ENCODE data around the gene SURF1.

Gene SURF1

DNA sequence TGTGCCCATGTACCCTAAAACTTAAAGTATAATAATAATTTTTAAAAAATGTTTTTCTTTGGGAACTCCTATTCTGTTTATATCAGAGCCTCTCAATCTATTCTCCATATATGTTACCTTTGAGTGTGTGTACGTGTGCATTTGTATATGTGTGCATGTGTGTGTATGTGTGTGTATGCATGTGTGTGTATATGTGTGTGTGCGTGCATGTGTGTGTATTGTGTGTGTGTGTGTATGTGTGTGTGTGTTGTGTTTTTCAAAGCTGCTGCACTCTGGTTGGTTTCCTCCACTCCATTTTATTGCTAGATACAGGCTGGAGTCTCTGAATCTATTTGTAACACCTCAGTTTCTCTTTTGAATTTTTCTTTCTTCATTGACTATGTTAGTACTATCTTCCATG is 40.3 kb downstream of the SURF1 start:
- no peak for DNase-seq

DNA sequence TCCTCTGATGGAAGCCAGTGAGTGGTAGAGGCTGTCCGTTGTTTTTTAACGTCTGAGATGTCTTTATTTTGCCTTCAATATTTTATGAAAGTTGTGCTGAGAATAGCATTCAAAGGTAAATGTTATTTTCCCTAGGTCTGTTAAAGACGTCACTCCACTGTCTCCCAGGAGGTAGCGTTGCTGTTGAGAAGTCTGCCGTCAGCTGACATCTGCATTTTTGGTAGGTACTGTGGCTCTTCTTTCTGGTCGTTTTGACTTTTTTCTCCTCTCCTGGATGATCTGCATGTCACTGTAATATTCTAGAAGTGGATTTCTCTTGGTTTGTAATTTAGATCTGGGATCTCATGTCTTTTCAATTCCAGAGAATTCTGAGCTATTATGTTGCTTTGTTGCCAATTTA is 46.7 kb downstream of the SURF1 start:
- no peak for DNase-seq

DNA sequence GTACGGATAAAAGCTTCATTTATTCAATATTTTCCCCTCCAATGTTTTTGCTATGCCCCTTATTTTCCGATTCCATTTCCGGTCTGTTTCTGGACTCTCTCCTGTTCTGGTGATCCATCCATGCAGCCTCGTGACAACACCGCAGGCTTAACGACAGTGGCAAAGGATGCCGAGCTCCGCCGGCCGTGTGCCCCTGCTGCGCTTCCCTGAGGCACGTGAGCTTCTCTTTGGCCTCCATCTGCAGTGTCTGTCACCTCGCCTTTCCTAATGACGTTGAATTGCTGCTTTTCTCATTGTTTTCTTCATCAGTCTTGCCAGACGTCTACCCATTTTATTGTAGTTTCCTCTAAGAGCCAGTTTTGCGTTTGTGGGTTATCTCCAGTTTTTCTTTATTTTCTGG is 49.0 kb downstream of the SURF1 start:
- no peak for DNase-seq

DNA sequence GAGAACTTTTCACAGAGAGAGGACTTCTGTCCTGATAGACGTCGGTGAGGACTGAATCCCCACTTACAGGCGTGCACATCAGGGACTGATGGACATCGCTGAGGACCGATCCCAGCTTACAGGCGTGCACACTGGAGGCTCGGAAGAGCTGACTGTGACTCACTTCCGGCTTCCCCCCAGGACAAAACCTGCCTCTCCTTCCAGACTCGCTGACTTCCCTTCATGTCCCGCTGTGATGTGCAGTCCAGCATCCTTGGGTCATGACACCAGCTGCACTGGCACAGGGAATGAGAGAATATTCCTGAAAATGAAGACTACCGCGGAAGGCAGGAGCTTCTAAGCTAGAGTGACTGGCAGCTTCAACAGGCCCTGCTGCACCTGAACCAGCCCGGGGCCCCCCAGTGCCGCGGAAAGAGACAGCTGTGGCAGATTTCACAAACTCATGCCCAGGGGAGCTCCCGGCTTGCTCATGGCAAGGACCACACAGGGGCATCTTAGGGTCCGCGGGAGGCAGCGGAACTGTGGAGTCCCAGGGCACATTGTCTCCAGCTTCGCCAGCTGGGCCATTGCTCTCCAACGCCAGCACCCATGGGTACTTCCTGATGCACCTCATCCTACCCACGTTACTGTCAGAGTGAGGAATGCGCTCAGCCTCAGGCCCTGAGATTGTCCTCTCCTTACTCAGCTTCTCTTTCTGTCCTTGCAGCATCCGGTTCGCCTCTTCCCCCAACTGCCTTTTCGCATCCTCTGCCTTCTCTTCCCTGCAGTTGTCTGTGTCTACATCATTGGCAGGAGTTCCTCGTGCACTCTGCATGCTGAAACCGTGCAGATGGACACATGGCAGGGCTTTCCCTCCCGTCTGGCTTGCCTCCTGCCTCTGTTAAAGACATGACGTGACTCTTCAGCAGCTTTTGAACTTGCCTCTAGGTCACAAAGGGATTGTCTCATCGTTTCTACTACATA is 49.8 kb downstream of the SURF1 start:
- no peak for DNase-seq

DNA sequence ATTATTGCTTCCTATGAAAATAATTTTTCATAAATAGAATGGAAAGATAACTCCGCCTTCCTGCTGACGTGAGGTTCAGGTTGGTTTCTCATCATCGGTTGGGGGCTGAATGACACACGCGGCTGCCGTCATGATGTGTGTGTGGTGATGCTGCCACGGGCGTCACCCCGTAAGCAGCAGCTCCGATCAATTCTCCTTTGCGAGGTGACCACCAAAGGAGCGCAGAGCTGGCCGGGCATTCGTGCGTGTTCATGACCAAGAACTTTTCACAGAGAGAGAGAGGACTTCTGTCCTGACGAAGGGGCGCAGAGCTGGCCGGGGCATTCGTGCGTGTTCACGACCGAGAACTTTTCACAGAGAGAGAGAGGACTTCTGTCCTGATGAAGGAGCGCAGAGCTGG is 50.6 kb downstream of the SURF1 start:
- no peak for DNase-seq

DNA sequence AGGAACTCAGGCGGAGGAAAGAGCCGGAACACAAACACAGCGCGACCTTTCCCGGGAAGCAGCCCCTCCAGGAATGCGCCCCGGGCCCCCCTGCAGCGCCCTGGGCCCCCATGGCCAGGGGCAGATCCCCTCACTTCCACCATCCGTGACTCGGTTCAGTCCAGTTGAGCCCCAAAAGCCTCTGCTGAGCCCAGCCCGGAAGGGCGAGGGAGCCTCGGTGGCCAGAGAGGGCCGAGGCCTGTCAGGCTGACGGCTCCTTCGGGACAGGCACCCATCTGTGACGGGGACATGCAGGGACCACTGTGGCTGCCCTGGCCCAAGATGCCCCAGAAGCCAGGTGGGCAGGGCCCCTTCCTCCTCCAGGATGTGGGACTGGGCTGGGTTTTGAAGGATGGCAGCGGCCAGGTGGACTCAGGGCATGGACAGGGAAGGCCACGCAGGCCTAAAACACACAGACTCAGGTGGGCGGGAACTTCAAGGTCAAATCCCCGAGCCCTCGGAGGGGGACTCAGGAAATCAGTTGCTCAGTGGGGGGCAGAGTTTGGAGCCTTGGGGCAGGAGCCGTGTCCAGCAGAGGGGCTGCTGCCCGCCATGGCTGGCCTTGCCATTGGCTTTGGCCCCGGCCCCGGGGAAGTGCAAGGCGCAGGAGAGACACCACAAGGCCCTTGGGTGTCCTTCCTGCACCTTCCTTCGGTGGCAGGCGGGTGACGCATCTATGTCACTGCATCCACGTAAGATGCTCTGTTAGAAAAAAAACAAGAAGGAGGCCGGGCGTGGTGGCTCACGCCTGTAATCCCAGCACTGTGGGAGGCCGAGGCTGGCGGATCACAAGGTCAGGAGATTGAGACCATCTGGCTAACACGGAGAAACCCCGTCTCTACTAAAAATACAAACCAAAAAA is 51.6 kb downstream of the SURF1 start:
- DNase-seq, result no peak

DNA sequence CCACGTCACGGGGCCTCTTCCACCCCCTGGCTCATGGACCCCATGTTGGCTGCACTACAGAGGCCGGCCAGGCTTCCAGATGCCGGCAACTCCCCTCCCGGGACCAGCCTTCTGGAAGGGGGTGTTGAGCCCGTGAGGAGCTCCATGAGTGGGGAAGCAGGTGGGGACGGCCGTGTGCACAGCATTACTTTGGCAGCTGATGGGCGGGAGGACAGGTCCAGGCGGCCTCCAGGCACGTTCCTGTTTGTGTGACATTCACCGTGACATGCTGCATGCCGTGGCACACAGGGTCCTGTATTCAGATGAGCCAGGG is 52.2 kb downstream of the SURF1 start:
- DNase-seq, result no peak

DNA sequence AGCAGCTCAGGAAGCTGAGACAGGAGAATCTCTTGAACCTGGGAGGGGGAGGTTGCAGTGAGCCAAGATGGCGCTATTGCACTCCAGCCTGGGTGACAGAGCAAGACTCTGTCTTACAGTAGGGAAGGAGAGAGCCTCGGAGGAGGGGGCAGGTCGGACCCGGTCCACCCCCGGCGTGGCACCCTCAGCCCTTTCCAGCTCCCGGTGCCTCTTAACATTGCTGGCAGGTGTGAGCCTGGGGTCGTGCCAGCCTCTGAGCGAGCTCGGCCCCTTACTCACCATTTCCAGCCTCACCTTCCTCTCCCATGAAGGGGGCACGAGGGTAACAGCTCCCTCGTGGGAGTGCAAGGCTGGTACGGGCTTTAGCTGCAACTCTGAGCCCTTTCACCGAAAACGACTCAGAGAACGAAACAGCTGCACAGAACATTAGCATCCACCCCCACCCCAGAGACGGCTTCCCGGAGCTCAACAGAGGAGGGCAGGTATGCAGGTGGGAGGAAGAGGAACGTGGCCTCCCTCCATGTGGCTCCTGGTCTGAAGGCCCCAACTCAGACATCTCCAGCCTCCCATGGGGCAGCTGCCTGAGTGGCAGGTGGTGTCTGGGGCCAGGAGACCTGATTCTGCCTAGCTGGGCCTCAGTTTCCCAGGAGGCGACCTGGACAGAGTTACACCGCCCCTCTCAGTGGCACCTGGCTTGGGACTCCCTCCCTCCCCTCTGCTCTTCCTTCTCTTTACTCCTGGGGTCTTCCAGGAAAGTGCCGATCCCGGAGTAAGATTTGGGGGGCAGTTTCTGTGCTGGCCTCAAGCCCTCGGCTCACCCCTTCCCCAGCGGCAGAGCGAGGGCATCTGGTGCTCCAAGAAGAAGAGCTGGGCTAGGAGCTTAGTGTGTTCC is 52.8 kb downstream of the SURF1 start:
- no peak for DNase-seq

Measured in NCI-H69 (cell line).